Measurements from ENCODE around the gene TELO2.

DNA sequence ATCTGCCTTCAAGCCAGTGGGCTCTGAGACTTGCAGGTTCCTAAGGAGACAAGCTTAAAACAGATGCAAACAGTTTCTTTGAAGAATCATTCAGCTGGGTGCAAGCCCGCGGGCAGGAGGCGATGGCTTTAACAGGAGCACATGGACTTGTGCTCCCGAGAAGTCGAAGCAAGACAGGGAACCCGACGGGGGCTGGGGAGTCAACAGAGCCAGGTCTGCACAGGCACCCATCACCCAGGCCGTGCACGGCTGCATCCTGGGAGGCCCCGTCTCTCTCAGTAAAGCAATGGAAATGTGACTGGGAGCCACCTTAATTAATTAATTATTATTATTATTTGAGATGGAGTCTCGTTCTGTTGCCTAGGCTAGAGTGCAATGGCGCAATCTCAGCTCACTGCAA, 4.1 kb upstream of the TELO2 start:
- TF ChIP-seq CHD2 (IDR thresholded peaks at IDR 0.05; ENCODE audit: low read length, partially characterized antibody) (no peak), SMC3 (IDR thresholded peaks at IDR 0.05) (no peak), POLR2A (IDR thresholded peaks at IDR 0.05; ENCODE audit: low read length) (no peak), RARB (CRISPR knock-in tag; IDR thresholded peaks at IDR 0.05) (no peak), ZSCAN20 (CRISPR knock-in tag; IDR thresholded peaks at IDR 0.05) (no peak), RAD21 (conservative IDR thresholded peaks at IDR 0.05 in 1 of 2, IDR thresholded peaks at IDR 0.05 in 1 of 2) (no peak), ZFP36 (IDR thresholded peaks at IDR 0.05; ENCODE audit: borderline replicate concordance, partially characterized antibody) (no peak), JUN (IDR thresholded peaks at IDR 0.05) (no peak), NPAS2 (CRISPR knock-in tag; IDR thresholded peaks at IDR 0.05; ENCODE audit: borderline replicate concordance) (no peak)
- TF ChIP-seq, protein P1, sequence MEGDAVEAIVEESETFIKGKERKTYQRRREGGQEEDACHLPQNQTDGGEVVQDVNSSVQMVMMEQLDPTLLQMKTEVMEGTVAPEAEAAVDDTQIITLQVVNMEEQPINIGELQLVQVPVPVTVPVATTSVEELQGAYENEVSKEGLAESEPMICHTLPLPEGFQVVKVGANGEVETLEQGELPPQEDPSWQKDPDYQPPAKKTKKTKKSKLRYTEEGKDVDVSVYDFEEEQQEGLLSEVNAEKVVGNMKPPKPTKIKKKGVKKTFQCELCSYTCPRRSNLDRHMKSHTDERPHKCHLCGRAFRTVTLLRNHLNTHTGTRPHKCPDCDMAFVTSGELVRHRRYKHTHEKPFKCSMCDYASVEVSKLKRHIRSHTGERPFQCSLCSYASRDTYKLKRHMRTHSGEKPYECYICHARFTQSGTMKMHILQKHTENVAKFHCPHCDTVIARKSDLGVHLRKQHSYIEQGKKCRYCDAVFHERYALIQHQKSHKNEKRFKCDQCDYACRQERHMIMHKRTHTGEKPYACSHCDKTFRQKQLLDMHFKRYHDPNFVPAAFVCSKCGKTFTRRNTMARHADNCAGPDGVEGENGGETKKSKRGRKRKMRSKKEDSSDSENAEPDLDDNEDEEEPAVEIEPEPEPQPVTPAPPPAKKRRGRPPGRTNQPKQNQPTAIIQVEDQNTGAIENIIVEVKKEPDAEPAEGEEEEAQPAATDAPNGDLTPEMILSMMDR (IDR thresholded peaks at IDR 0.05) = no peak
- TF ChIP-seq, protein P2, sequence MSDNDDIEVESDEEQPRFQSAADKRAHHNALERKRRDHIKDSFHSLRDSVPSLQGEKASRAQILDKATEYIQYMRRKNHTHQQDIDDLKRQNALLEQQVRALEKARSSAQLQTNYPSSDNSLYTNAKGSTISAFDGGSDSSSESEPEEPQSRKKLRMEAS (IDR thresholded peaks at IDR 0.05) = no peak

Measured in A549 (cell line).